Smooth muscle cell (in vitro differentiated cells): Measurements from ENCODE around the gene FAM184B. TPM values are rescaled to one million over a fixed set of nuclear protein-coding genes. Genes with fewer than 3 reads are reported as not detected.

Experiments
- DNase-seq: peaks from one replicate; lab custom pipeline; 2025; ENCODE audit not compliant: unreplicated experiment; lab: John Stamatoyannopoulos, UW
- H2AFZ ChIP-seq: fragments of 200-600 bp; sonication (generic); 2 replicates; pipeline ENCODE4 v1.6.0; 2016; ENCODE audit warnings: antibody characterized with exemption, low read depth, mild to moderate bottlenecking
- H3F3A ChIP-seq: fragments of 200-600 bp; sonication (generic); 2 replicates; pipeline ENCODE4 v1.6.0; 2017; ENCODE audit warnings: antibody characterized with exemption, low read depth
- H3K27ac ChIP-seq: fragments of 200-600 bp; sonication (generic); 2 replicates; pipeline ENCODE4 v1.5.1; 2016; ENCODE audit warnings: low read depth, mild to moderate bottlenecking
- H3K27me3 ChIP-seq: fragments of 200-600 bp; sonication (generic); 2 replicates; pipeline ENCODE4 v1.6.1; 2016; ENCODE audit warnings: low read depth, mild to moderate bottlenecking
- H3K36me3 ChIP-seq: fragments of 200-600 bp; sonication (generic); 2 replicates; pipeline ENCODE4 v1.5.1; 2016; ENCODE audit warnings: low read depth
- H3K4me1 ChIP-seq: fragments of 200-600 bp; sonication (generic); 2 replicates; pipeline ENCODE4 v1.5.1; 2016; ENCODE audit warnings: low read depth
- H3K4me2 ChIP-seq: fragments of 200-600 bp; sonication (generic); 2 replicates; pipeline ENCODE4 v1.6.0; 2016; ENCODE audit warnings: mild to moderate bottlenecking
- H3K4me3 ChIP-seq: fragments of 200-600 bp; sonication (generic); 2 replicates; pipeline ENCODE4 v1.5.1; 2016; ENCODE audit warnings: mild to moderate bottlenecking
- H3K79me2 ChIP-seq: fragments of 200-600 bp; sonication (generic); 2 replicates; pipeline ENCODE4 v1.6.0; 2016; ENCODE audit warnings: low read depth, mild to moderate bottlenecking
- H3K9ac ChIP-seq: fragments of 200-600 bp; sonication (generic); 2 replicates; pipeline ENCODE4 v1.6.0; 2016; ENCODE audit warnings: low read depth
- H3K9me3 ChIP-seq: fragments of 200-600 bp; sonication (generic); replicated peaks from 2 replicates; pipeline ENCODE4 v1.5.1; 2016; ENCODE audit warnings: low read depth
- H4K20me1 ChIP-seq: fragments of 200-600 bp; sonication (generic); 2 replicates; pipeline ENCODE4 v1.6.0; 2016; ENCODE audit warnings: low read depth
- CTCF ChIP-seq: fragments of 200-600 bp; sonication (generic); IDR thresholded peaks from 2 replicates; pipeline ENCODE4 v1.5.1; 2017; ENCODE audit warnings: borderline replicate concordance, mild to moderate bottlenecking, antibody characterized with exemption; ENCODE audit not compliant: insufficient read depth, poor library complexity, severe bottlenecking
- WGBS: methylation state at CpG from one replicate; pipeline ENCODE4 v1.1.7; 2016; ENCODE audit warnings: low lambda C conversion rate; 5-methylcytosine and 5-hydroxymethylcytosine counted together
- polyA plus RNA-seq: library from polyadenylated mRNA; unstranded; fragments of >200 nt; fragmentation: Nextera tagmentation; extraction: Ambion mirVana; gene quantifications from 2 replicates; pipeline ENCODE4 v1.2.1, GENCODE V29; 2016
- total RNA-seq: library from RNA; depleted of rRNA; stranded (reverse); fragments of >200 nt; gene quantifications from 2 replicates; pipeline ENCODE4 v1.2.3, GENCODE V29; 2014

The FAM184B gene
- total and polyA plus RNA-seq, 2 experiments from 2014 or later = not detected

- Histone ChIP-seq H3K9ac (no peak overlapping the region), H3K4me2 (no peak overlapping the region), H3K4me3 (no peak overlapping the region), H3K27ac (no peak overlapping the region), H3K27me3 (no peaks in the 10 kb centered on the region), H4K20me1 (no peaks in the 10 kb centered on the region), H2AFZ (no peak overlapping the region), H3K79me2 (no peaks in the 10 kb centered on the region), H3F3A (no peaks in the 10 kb centered on the region), H3K36me3 (no peaks in the 10 kb centered on the region), H3K9me3 (no peaks in the 10 kb centered on the region), H3K4me1 (no peaks in the 10 kb centered on the region)
- WGBS = 90% methylated on average over 2 of the region's 2 CpGs
- DNase-seq = no peak
- no peak for TF ChIP-seq CTCF
Observed at GRCh38 chr4:17736484-17736883, 44.9 kb downstream of the FAM184B start.

GRCh38 chr4:17726911-17727310 lies 54.5 kb downstream of the FAM184B start:
- DNase-seq = no peak
- Histone ChIP-seq H3K9ac (no peak overlapping the region), H3K9me3 (no peaks in the 10 kb centered on the region), H4K20me1 (no peaks in the 10 kb centered on the region), H3K4me1 (no peaks in the 10 kb centered on the region), H3K27ac (no peak overlapping the region), H2AFZ (no peak overlapping the region), H3K4me2 (no peak overlapping the region), H3K4me3 (no peak overlapping the region), H3K36me3 (no peaks in the 10 kb centered on the region), H3F3A (no peaks in the 10 kb centered on the region), H3K27me3 (no peaks in the 10 kb centered on the region), H3K79me2 (no peaks in the 10 kb centered on the region)
- 79% methylated on average over 2 of the region's 2 CpGs for WGBS
- TF ChIP-seq CTCF = no peak

GRCh38 chr4:17723648-17724047 lies 57.8 kb downstream of the FAM184B start:
- Histone ChIP-seq H3F3A (no peaks in the 10 kb centered on the region), H3K9me3 (no peaks in the 10 kb centered on the region), H2AFZ (no peak overlapping the region), H3K79me2 (no peaks in the 10 kb centered on the region), H3K4me3 (no peak overlapping the region), H3K9ac (no peak overlapping the region), H3K27ac (no peak overlapping the region), H3K36me3 (no peaks in the 10 kb centered on the region), H3K4me2 (no peak overlapping the region), H3K4me1 (no peaks in the 10 kb centered on the region), H3K27me3 (no peaks in the 10 kb centered on the region), H4K20me1 (no peaks in the 10 kb centered on the region)
- DNase-seq = no peak
- TF ChIP-seq CTCF = no peak
- WGBS = 93% methylated on average over 7 of the region's 7 CpGs

GRCh38 chr4:17722356-17722700 lies 59.1 kb downstream of the FAM184B start:
- no peaks in the 10 kb centered on the region for H3F3A ChIP-seq
- no peaks in the 10 kb centered on the region for H4K20me1 ChIP-seq
- no peak overlapping the region for H3K27ac ChIP-seq
- H2AFZ ChIP-seq = no peak overlapping the region
- no peaks in the 10 kb centered on the region for H3K4me1 ChIP-seq
- no peak overlapping the region for H3K4me2 ChIP-seq
- DNase-seq = no peak
- H3K79me2 ChIP-seq = no peaks in the 10 kb centered on the region
- H3K9ac ChIP-seq = no peak overlapping the region
- no peaks in the 10 kb centered on the region for H3K9me3 ChIP-seq
- no peaks in the 10 kb centered on the region for H3K36me3 ChIP-seq
- no peak for TF ChIP-seq CTCF
- H3K27me3 ChIP-seq = no peaks in the 10 kb centered on the region
- H3K4me3 ChIP-seq = no peak overlapping the region
- WGBS = 94% methylated on average over 3 of the region's 3 CpGs
